VCaP (cell line): ENCODE results near the gene ARHGEF17.
"Not testable (repeated sequence)": the region's sequence is repeated elsewhere in the genome, so short reads cannot be mapped to it uniquely, and the experiment has no call there.

ENCODE experiments used
- H3K27ac ChIP-seq: fragments of 450-650 bp; 2 replicates; pipeline ENCODE4 v1.5.1; 2017
- TF ChIP-seq, protein P1 (sequence below): fragments of 450-650 bp; conservative IDR thresholded peaks from 2 replicates; pipeline ENCODE4 v1.5.1; 2017; ENCODE audit warnings: mild to moderate bottlenecking, moderate library complexity

ARHGEF17 gene

GRCh38 chr11:73270016-73270854 is 37.8 kb upstream of the ARHGEF17 start:
- peak overlapping the region; percentile 41 for H3K27ac ChIP-seq
- TF ChIP-seq, protein P1, sequence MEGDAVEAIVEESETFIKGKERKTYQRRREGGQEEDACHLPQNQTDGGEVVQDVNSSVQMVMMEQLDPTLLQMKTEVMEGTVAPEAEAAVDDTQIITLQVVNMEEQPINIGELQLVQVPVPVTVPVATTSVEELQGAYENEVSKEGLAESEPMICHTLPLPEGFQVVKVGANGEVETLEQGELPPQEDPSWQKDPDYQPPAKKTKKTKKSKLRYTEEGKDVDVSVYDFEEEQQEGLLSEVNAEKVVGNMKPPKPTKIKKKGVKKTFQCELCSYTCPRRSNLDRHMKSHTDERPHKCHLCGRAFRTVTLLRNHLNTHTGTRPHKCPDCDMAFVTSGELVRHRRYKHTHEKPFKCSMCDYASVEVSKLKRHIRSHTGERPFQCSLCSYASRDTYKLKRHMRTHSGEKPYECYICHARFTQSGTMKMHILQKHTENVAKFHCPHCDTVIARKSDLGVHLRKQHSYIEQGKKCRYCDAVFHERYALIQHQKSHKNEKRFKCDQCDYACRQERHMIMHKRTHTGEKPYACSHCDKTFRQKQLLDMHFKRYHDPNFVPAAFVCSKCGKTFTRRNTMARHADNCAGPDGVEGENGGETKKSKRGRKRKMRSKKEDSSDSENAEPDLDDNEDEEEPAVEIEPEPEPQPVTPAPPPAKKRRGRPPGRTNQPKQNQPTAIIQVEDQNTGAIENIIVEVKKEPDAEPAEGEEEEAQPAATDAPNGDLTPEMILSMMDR: no peak

DNA sequence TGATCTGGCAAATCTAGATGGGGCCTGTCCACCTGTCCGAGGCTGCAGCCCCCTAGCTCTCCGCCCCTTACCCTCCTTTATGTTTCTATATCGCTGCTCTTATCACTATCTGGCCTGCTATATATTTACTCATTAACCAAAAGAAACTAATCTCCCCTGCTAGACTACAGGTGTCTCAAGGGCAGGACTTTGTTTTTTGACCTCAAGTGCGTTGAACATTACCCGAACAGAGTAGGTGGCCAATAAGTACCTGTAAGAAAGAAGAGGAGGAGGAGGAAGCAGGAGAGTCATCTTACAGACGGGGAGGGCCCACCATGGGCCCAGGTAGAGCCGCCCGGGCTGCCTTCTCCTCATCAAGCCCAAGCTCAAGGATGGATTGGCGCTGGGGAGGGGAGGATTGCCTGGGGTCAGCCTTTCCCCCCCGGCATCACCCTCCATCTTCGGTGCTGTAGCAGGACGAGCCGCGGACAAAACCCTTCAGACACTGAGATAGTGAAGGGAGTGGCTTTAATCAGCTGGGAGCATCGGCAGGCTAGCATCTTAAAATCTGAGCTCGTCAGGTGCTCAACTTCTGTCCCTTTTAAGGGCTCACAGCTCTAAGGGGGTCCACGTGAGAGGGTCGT is 37.1 kb upstream of the ARHGEF17 start:
- H3K27ac ChIP-seq: no peak overlapping the region

GRCh38 chr11:73271478-73271865 is 36.6 kb upstream of the ARHGEF17 start:
- not testable (repeated sequence) for H3K27ac ChIP-seq

More for the DNA sequence above, 37.1 kb upstream of the ARHGEF17 start:
- TF ChIP-seq, protein P1: no peak

GRCh38 chr11:73271936-73272679 is 36.0 kb upstream of the ARHGEF17 start, which contains the start of gene P2RY6:
Gene P2RY6 (plus strand): TSS chr11:73272338. CDS start chr11:73296519, 24,181 bp downstream.
- TF ChIP-seq, protein P1: no peak
- H3K27ac ChIP-seq: no peak within 1 kb of the TSS

- TF ChIP-seq, protein P1: no peak
- no peak overlapping the region for H3K27ac ChIP-seq
Measured at GRCh38 chr11:73272680-73273038, 35.4 kb upstream of the ARHGEF17 start.

- TF ChIP-seq, protein P1: no peak
- H3K27ac ChIP-seq: no peak overlapping the region
Measured at GRCh38 chr11:73273222-73273895, 34.7 kb upstream of the ARHGEF17 start.

GRCh38 chr11:73274191-73274590 is 33.9 kb upstream of the ARHGEF17 start:
- not testable (repeated sequence) for H3K27ac ChIP-seq
